OCI-LY7 (cell line): ENCODE data around the gene APLN. TPM values are rescaled to one million over a fixed set of nuclear protein-coding genes. Genes with fewer than 3 reads are reported as not detected.

Source experiments
- BruUV-seq: library from RNA; stranded (reverse); fragments of 400-500 nt; replicated peaks from 2 replicates; lab custom pipeline; 2021; lab: Mats Ljungman, UMichigan
- CTCF ChIA-PET: fragments of 300-600 bp; sonication (Branson Sonifier 250); formaldehyde crosslinking; loops from one replicate; lab custom pipeline; 2022; ENCODE audit warnings: antibody characterized with exemption; ENCODE audit not compliant: unreplicated experiment; lab: Charles Lee
- POLR2A ChIA-PET: fragments of 300-600 bp; sonication (Branson Sonifier 250); formaldehyde crosslinking; loops from one replicate; lab custom pipeline; 2022; ENCODE audit warnings: antibody characterized with exemption; lab: Charles Lee
- DNase-seq: peaks from one replicate; pipeline ENCODE4 v3.0.0-alpha.2; 2015; ENCODE audit warnings: low spot score
- H2AFZ ChIP-seq: fragments of 200-600 bp; sonication (generic), shearing (Covaris generic); 2 replicates; pipeline ENCODE4 v1.6.1; 2014; ENCODE audit warnings: mild to moderate bottlenecking, antibody characterized with exemption, low read length, moderate library complexity
- H3K27ac ChIP-seq: fragments of 200-600 bp; sonication (generic); 2 replicates; pipeline ENCODE4 v1.5.1; 2014; ENCODE audit warnings: mixed run types, low read depth, mild to moderate bottlenecking, moderate library complexity, low read length, inconsistent platforms; ENCODE audit not compliant: poor library complexity, severe bottlenecking
- H3K36me3 ChIP-seq: fragments of 200-600 bp; sonication (generic); 2 replicates; pipeline ENCODE4 v1.6.1; 2014; ENCODE audit warnings: mild to moderate bottlenecking, antibody characterized with exemption, low read length, moderate library complexity, mixed read lengths; ENCODE audit not compliant: insufficient read depth
- H3K4me1 ChIP-seq: fragments of 200-600 bp; sonication (generic); 2 replicates; pipeline ENCODE4 v1.5.1; 2014; ENCODE audit warnings: mild to moderate bottlenecking, low read length; ENCODE audit not compliant: insufficient read depth, poor library complexity, severe bottlenecking
- H3K4me2 ChIP-seq: fragments of 200-600 bp; sonication (generic); 2 replicates; pipeline ENCODE4 v1.6.1; 2014; ENCODE audit warnings: mild to moderate bottlenecking, low read length
- H3K4me3 ChIP-seq: fragments of 200-600 bp; sonication (generic); 2 replicates; pipeline ENCODE4 v1.5.1; 2014; ENCODE audit warnings: mild to moderate bottlenecking, low read depth, low read length; ENCODE audit not compliant: poor library complexity, severe bottlenecking
- H3K79me2 ChIP-seq: fragments of 200-600 bp; sonication (generic); 2 replicates; pipeline ENCODE4 v1.6.1; 2016; ENCODE audit warnings: low read depth, mild to moderate bottlenecking, low read length, moderate library complexity, mixed read lengths; ENCODE audit not compliant: insufficient read depth
- H3K9me2 ChIP-seq: fragments of 200-600 bp; sonication (generic); 2 replicates; pipeline ENCODE4 v1.6.1; 2016; ENCODE audit warnings: mild to moderate bottlenecking, low read length, mixed read lengths; ENCODE audit not compliant: insufficient read depth
- H3K9me3 ChIP-seq: fragments of 200-600 bp; sonication (generic); 2 replicates; pipeline ENCODE4 v1.6.1; 2014; ENCODE audit warnings: mild to moderate bottlenecking, mixed run types, low read length, mixed read lengths
- H4K20me1 ChIP-seq: fragments of 200-600 bp; sonication (generic); 2 replicates; pipeline ENCODE4 v1.6.1; 2014; ENCODE audit warnings: mild to moderate bottlenecking, antibody characterized with exemption, low read length, moderate library complexity, mixed read lengths; ENCODE audit not compliant: insufficient read depth
- EZH2phosphoT487 ChIP-seq: fragments of 200-600 bp; sonication (generic); IDR thresholded peaks from 2 replicates; pipeline ENCODE4 v1.6.1; 2018; ENCODE audit warnings: low read depth, borderline replicate concordance, mild to moderate bottlenecking, mixed run types, antibody characterized with exemption, low read length, moderate library complexity, mixed read lengths
- intact Hi-C: fragments of 100-400 bp; cut with micrococcal nuclease; formaldehyde crosslinking; loops from one replicate; pipeline ENCODE4 v1.10.0; 2022; ENCODE audit not compliant: unreplicated experiment
- total RNA-seq, 2 experiments: library from RNA; depleted of rRNA in 1 of 2; stranded (reverse); fragments of >200 nt in 1 of 2; shearing (Covaris generic) in 1 of 2; gene quantifications; 2 replicates each; pipeline ENCODE4 v1.2.3, GENCODE V29; 2014 to 2022
- TF ChIP-seq, protein P1 (sequence below): fragments of 200-600 bp; sonication (generic); conservative IDR thresholded peaks from 2 replicates; pipeline ENCODE4 v1.5.1; 2014; ENCODE audit warnings: mild to moderate bottlenecking, antibody characterized with exemption, low read length, moderate library complexity, mixed read lengths

Gene APLN
- total RNA-seq, 2 experiments from 2014 or later: 0.13 TPM; not detected in 1

DNA sequence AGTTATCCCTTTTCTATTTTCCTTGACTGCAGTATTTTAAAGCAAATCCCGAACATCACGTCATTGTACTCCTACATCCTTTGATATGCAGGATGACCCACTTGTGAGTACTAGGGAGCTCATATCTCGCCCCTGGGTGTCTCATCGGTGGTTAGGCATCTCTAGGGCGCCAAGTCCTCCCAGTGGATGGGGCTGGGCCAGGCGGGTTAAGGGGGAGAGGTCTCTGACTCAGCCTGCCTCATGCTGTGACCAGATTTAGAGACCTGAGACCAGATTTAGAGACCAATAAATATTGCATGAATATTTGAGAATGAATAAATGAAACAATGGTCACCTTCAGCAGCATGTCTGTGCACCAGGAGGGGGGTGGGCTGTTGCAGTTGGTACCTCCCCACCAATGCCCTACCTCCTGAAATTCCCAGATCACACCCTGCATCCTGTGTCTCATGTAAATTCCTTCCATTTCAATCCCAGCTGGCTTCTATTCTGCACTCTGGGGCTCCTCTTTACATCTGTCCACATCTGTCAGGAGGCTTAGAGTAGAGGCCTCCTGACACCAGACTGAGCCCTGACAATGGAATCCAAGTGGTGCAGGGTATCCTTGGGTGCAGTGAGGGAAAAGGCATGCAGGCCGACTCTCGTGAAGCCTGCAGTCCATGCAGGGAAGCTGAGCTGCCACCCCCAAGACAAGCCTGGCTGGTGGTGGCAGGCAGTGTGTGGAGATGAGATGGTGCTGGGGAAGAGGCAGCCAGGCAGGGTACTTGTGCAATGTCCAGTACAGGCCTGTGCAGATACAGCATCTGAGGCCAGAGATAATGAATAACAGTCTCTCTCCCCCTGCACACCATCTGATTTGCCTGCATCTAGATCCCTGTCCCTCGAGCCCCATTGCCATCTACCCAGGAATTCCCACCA is 5.2 kb downstream of the APLN start:
- H4K20me1 ChIP-seq: no peaks in the 10 kb centered on the region
- H3K9me3 ChIP-seq: no peaks in the 10 kb centered on the region
- no TSS peak for BruUV-seq
- H3K27ac ChIP-seq: no peak overlapping the region
- H2AFZ ChIP-seq: no peak overlapping the region
- H3K9me2 ChIP-seq: no peaks in the 10 kb centered on the region
- intact Hi-C loops: no loop called here
- DNase-seq: no peak
- no peak overlapping the region for H3K4me2 ChIP-seq
- no peak overlapping the region for H3K4me3 ChIP-seq
- H3K79me2 ChIP-seq: no peaks in the 10 kb centered on the region
- ChIA-PET CTCF (no interaction called here), POLR2A (no interaction called here)
- TF ChIP-seq EZH2phosphoT487: no peak
- TF ChIP-seq, protein P1, sequence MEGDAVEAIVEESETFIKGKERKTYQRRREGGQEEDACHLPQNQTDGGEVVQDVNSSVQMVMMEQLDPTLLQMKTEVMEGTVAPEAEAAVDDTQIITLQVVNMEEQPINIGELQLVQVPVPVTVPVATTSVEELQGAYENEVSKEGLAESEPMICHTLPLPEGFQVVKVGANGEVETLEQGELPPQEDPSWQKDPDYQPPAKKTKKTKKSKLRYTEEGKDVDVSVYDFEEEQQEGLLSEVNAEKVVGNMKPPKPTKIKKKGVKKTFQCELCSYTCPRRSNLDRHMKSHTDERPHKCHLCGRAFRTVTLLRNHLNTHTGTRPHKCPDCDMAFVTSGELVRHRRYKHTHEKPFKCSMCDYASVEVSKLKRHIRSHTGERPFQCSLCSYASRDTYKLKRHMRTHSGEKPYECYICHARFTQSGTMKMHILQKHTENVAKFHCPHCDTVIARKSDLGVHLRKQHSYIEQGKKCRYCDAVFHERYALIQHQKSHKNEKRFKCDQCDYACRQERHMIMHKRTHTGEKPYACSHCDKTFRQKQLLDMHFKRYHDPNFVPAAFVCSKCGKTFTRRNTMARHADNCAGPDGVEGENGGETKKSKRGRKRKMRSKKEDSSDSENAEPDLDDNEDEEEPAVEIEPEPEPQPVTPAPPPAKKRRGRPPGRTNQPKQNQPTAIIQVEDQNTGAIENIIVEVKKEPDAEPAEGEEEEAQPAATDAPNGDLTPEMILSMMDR: no peak
- H3K4me1 ChIP-seq: no peaks in the 10 kb centered on the region
- no peaks in the 10 kb centered on the region for H3K36me3 ChIP-seq

DNA sequence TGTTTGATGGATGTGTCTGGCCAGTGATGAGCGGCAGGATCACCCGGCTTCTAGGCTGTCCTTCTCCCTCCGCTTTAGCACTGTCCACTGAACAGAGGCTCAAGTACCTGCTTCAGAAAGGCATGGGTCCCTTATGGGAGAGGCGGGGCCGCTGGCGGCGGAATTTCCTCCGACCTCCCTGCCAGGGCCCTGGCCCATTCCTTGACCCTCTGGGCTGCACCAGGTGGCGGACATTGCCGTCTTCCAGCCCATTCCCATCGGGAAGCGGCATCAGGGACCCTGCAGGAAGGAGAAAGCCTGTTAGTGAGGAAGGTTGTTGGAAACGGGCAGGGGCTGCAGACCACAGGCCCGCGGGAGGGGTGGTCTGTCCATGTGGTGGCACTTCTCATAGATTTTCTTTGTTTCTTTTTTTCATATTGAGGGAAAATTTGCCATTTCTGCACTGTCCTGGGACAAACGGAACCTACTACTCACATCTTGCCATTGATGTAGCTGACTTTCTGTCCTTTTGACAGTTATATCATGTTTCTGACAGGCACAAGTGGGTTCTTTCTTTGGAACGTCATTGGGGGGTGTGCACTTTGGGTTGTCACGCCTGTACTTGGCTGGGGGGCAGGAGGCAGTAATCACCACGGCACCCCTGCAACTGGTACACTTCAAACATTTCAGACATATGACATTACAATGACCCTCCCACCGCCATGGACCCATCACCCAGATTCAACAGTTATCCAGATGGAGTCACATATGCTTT is 6.1 kb downstream of the APLN start:
- no peaks in the 10 kb centered on the region for H3K36me3 ChIP-seq
- no peaks in the 10 kb centered on the region for H4K20me1 ChIP-seq
- H3K4me3 ChIP-seq: no peak overlapping the region
- TF ChIP-seq, protein P1: no peak
- TF ChIP-seq EZH2phosphoT487: no peak
- no peaks in the 10 kb centered on the region for H3K79me2 ChIP-seq
- BruUV-seq: no TSS peak
- no peak overlapping the region for H2AFZ ChIP-seq
- H3K4me1 ChIP-seq: no peaks in the 10 kb centered on the region
- CTCF ChIA-PET: no interaction called here
- no peak overlapping the region for H3K27ac ChIP-seq
- intact Hi-C loops: no loop called here
- H3K9me2 ChIP-seq: no peaks in the 10 kb centered on the region
- DNase-seq: no peak
- H3K4me2 ChIP-seq: no peak overlapping the region
- no peaks in the 10 kb centered on the region for H3K9me3 ChIP-seq
- POLR2A ChIA-PET: no interaction called here
